Pancreas (tissue), 10 donors: ENCODE data around the gene RTN4R. TPM values are rescaled to one million over a fixed set of nuclear protein-coding genes. Genes with fewer than 3 reads are reported as not detected.
"Not testable (repeated sequence)": the region's sequence is repeated elsewhere in the genome, so short reads cannot be mapped to it uniquely, and the experiment has no call there.

Experiments
- ATAC-seq, 4 donors: fragments of 200-7000 bp; cut with Tn5 transposase; one replicate each; pipeline versions ENCODE4 v1.8.0 to v1.9.1; 2020; ENCODE audit warnings: mild to moderate bottlenecking in 4 of 4, moderate library complexity in 4 of 4
- DNase-seq, 6 donors: peaks; one replicate each; pipeline ENCODE4 v3.0.0-alpha.2; 2020
- FAIRE-seq: peaks from 2 replicates; lab custom pipeline; 2012; peaks lifted over from hg19 to GRCh38; lab: Jason Lieb, UNC
- H3K27ac ChIP-seq, 4 donors: fragments of 200-600 bp; sonication (generic); 1 replicate in 3 of 4; 2 replicates in 1 of 4; pipeline versions ENCODE4 v1.5.0 to v1.8.0; 2020
- H3K27me3 ChIP-seq, 4 donors: fragments of 200-600 bp; one replicate each; pipeline ENCODE4 v1.8.0; 2021
- H3K36me3 ChIP-seq, 3 donors: fragments of 200-600 bp; sonication (generic) in 1 of 3; one replicate each; pipeline versions ENCODE4 v1.5.0 to v1.8.0; 2020 to 2021
- H3K4me1 ChIP-seq, 3 donors: fragments of 200-600 bp; one replicate each; pipeline ENCODE4 v1.8.0; 2021
- H3K4me3 ChIP-seq, 4 donors: fragments of 200-600 bp; sonication (generic) in 2 of 4; one replicate each; pipeline versions ENCODE4 v1.5.0 to v1.8.0; 2020 to 2021
- H3K9me3 ChIP-seq, 4 donors: fragments of 200-600 bp; one replicate each; pipeline ENCODE4 v1.8.0; 2021
- WGBS, 2 donors: extraction: QIAGEN DNeasy Blood & Tissue Kit; methylation state at CpG; one replicate each; pipeline ENCODE4 v1.1.7; 2013; 5-methylcytosine and 5-hydroxymethylcytosine counted together
- intact Hi-C, 3 donors: fragments of 100-400 bp; cut with DNase I; formaldehyde crosslinking; loops; one replicate each; pipeline versions ENCODE4 v1.11.1 to v1.14.2; 2022
- polyA plus RNA-seq, 2 donors: library from polyadenylated mRNA; stranded (reverse); fragments of 200-250 nt; gene quantifications; one replicate each; pipeline ENCODE4 v1.2.3, GENCODE V29; 2013
- total RNA-seq, 6 donors: library from RNA; stranded (reverse); fragmentation: NEBNext Ultra II Directional in 4 of 6; extraction: Animal tissue kit (Norgen Biotek cat#: 25700) in 4 of 6; gene quantifications; one replicate each; pipeline versions ENCODE4 v1.2.1 to v1.2.4, GENCODE V29; 2021 to 2023
- TF ChIP-seq, protein P1 (sequence below), 4 donors: fragments of 200-600 bp; sonication (generic) in 3 of 4; IDR thresholded peaks; one replicate each; pipeline versions ENCODE4 v1.5.0 to v1.8.0; 2021; ENCODE audit warnings: antibody characterized with exemption in 4 of 4
- donor health status: healthy with polysubstance abuse.
- donor health status: DM: no; HTN: no; CAD: no; lungs with moderate emphysema.
- donor health status: DM: no; HTN: no; CAD: no.
- donor health status: control.
- donor health status: control.
- donor health status: Bipolar disorder and iron deficiency.
- donor health status: DM: yes; HTN: yes; CAD: no.
- donor health status: DM: no; HTN: no; CAD: no.
- donor health status: DM: no; HTN: no; CAD: no.
- donor health status: DM: yes; HTN: yes; CAD: no.

The RTN4R gene
- total and polyA plus RNA-seq, 8 donors, result 0.88 to 7.4 (median 1.7) TPM

DNA sequence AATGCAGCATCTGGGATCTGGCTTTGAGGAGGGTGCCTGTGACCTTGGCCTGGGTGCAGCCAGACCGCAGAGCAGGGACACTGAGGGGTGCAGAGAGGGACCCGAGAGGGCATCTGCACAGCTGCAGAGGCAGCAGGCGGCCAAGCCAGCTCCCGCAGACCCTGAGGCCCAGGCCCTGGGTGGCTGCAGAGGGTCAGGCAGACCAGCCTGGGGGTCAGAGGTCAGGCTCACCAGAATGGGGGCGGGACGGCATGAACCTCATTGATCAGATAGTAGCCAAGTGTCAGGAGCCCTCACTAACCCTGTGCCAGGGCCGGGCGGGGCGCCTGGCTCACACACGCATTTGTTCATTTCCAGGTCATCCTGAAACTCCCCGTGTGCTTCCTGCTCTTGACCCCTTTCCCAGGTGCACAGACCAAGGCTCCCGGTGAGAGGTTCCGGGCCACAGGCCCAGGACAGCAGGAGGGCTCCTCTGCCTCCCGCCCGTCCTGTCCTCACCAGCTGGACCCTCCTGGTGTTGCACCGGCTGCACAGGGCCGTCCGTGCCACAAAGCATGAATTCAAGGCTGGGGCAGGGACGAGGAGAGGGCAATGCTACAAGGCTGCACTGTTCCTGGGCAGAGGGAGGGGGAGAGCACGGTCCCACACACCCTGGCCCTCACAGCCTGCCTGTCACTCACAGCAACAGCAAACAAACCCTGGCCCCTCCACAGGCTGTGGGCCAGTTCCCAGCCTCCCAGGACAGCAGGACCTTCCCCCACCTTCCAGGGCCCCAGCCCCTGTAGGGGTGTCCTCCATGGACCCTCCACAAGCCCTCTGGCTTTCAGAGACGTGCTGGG lies 3.3 kb downstream of the RTN4R start:
- peak; percentile 6 to 73 (median 42) for ATAC-seq
- H3K4me3 ChIP-seq, result no peak overlapping the region
- intact Hi-C loops, result no loop called here
- H3K27me3 ChIP-seq, result no peaks in the 10 kb centered on the region
- no peaks in the 10 kb centered on the region for H3K36me3 ChIP-seq
- DNase-seq, result peak in 1 of 6 donors; percentile 35
- peaks cover 0 to 3% (median 0%) of the 10 kb centered on the region in 3 donors for H3K4me1 ChIP-seq
- no peak overlapping the region for H3K27ac ChIP-seq
- 54 to 61% methylated on average over 19 to 21 of the region's 21 CpGs for WGBS, 2 donors
- no peaks in the 10 kb centered on the region for H3K9me3 ChIP-seq
- no peak for FAIRE-seq
- TF ChIP-seq, protein P1, sequence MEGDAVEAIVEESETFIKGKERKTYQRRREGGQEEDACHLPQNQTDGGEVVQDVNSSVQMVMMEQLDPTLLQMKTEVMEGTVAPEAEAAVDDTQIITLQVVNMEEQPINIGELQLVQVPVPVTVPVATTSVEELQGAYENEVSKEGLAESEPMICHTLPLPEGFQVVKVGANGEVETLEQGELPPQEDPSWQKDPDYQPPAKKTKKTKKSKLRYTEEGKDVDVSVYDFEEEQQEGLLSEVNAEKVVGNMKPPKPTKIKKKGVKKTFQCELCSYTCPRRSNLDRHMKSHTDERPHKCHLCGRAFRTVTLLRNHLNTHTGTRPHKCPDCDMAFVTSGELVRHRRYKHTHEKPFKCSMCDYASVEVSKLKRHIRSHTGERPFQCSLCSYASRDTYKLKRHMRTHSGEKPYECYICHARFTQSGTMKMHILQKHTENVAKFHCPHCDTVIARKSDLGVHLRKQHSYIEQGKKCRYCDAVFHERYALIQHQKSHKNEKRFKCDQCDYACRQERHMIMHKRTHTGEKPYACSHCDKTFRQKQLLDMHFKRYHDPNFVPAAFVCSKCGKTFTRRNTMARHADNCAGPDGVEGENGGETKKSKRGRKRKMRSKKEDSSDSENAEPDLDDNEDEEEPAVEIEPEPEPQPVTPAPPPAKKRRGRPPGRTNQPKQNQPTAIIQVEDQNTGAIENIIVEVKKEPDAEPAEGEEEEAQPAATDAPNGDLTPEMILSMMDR (IDR thresholded peaks at IDR 0.05), result no peak

DNA sequence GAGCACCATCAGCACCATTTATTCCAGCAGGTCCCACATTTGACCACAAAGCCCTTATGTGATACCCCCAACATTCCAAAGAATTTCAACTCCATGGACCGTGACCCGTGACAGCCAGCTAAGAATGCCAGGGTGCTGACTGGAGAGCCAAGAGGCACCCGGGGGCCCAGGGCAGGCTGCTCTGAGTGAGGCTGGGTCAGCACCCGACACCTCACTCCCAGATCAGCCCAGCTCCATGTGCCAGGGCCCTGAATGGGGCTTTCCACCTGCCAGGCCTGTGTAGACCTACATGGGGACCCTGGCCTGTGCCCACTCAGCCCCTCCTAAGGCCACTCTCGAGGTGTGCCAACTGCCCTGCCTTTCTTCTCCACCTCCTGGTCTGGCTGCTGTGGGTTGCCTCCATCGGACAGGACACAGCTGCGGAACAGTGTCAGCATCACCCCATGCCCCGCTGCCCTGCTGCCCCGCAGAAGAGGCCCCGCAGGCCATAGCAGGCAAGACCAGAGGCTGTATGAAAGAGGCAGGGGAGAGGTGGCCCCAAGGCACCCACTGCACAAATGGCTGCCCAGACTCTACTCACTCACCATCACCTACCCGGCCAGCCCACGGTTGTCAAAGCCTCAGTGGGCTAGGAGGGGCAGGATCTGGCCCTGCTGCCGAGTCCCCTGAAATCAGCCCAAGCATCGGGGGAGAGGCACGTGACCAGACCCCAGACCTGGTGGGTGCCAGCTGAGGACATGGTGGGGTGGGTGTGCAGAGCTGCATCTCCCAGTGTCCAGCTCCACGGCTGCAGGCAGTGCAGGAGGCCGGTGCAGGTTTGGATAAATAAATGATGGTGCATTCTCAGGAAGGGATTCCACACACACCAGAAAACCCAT lies 4.5 kb downstream of the RTN4R start:
- FAIRE-seq, H3K27me3 ChIP-seq, H3K27ac ChIP-seq, ATAC-seq, H3K4me3 ChIP-seq, H3K9me3 ChIP-seq, DNase-seq, H3K36me3 ChIP-seq, H3K4me1 ChIP-seq, intact Hi-C loops: not testable (repeated sequence)
- 88 to 92% methylated on average over 14 to 17 of the region's 17 CpGs for WGBS, 2 donors

DNA sequence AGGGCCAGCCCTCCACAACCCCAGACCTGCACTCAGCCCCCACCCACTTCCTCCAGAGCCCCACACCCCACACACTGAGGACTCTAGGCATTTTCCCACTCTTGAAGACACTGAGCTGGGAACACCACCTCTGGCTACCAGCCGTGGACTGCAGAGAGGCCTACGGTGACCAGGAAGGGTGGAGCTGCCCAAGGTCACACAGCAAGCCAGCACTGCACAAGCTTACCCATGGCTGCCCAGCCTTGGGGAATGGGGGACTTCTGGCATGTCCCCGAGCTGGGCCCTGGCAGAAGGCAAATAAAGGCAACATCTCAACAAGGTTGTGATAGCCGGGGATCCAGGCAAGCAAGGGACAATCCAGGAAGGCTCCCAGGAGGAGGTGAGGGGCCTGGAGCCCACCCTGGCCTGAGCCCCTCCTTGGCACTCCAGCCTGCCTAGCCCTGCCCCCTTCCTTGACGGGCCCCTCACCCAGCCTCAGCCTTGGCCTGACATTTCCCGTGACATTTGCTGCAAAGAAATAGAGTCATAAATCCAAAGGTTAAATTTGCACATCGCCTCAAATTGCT lies 5.5 kb downstream of the RTN4R start:
- WGBS, 2 donors, result 39 to 45% methylated on average over 7 of the region's 7 CpGs

DNA sequence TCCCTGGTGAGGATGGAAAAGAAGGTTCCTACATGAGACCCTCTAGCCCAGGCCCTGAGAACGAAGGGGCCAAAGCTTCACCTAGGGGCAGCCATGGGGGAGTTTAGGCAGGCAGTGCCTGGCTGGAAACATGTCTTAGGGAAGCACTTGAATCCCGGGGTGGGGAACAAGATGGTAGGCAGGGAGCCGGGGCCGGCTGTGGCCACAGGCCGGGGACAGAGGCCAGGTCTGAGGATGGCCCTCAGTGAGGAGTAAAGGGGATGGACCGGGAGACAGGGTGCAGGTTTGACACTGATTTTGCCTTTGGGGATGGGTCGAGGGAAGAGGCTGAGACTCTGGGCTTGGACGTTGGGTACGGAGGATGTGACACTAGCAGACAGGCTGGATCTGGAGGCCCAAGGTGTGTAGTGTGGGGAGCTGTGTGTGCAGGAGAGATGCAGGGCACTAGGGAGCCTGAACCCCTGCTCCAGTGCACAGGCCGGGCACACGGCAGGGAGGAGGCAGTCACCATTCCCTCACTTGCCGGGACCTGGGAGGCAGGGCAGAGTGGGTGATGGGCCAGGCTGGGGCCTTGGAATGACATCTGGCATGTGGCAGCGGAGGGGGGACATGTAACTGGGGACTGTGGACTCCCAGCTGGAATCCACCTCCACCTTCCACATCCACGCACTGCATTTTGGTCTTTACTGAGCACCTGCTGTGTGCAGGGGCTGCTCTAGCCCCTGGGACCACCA lies 6.1 kb downstream of the RTN4R start:
- no peak for ATAC-seq
- no peaks in the 10 kb centered on the region for H3K9me3 ChIP-seq
- H3K4me3 ChIP-seq, result no peak overlapping the region
- H3K4me1 ChIP-seq, result peaks cover 0 to 3% (median 0%) of the 10 kb centered on the region in 3 donors
- no peak overlapping the region for H3K27ac ChIP-seq
- FAIRE-seq, result no peak
- no peak for DNase-seq
- H3K27me3 ChIP-seq, result no peaks in the 10 kb centered on the region
- WGBS, 2 donors, result 89 to 91% methylated on average over 14 of the region's 14 CpGs
- no peaks in the 10 kb centered on the region for H3K36me3 ChIP-seq
- intact Hi-C loops, result no loop called here
- TF ChIP-seq, protein P1 (IDR thresholded peaks at IDR 0.05), result no peak

More for the DNA sequence above, 5.5 kb downstream of the RTN4R start:
- Histone ChIP-seq H3K27ac (no peak overlapping the region), H3K27me3 (no peaks in the 10 kb centered on the region), H3K4me3 (no peak overlapping the region), H3K36me3 (no peaks in the 10 kb centered on the region), H3K9me3 (no peaks in the 10 kb centered on the region), H3K4me1 (peaks cover 0 to 3% (median 0%) of the 10 kb centered on the region in 3 donors)
- intact Hi-C loops, result no loop called here
- TF ChIP-seq, protein P1 (IDR thresholded peaks at IDR 0.05), result no peak
- FAIRE-seq, result no peak
- peak in 1 of 6 donors; percentile 49 for DNase-seq
- ATAC-seq, result peak in 3 of 4 donors; percentile 47 to 70 (median 60)
